MM.1S (cell line): ENCODE measurements around the gene LRRC70.
A peak's percentile ranks its signal among the peaks of the same experiment; 100 is the strongest.

ENCODE experiments used
- DNase-seq: peaks from one replicate; pipeline ENCODE4 v3.0.0-alpha.2; 2015
- H2AFZ ChIP-seq: fragments of 300-600 bp; sonication (generic); 2 replicates; pipeline ENCODE4 v1.6.0; 2016; ENCODE audit warnings: antibody characterized with exemption, low read length
- H3F3A ChIP-seq: fragments of 300-600 bp; sonication (generic); 2 replicates; pipeline ENCODE4 v1.6.1; 2016; ENCODE audit warnings: mild to moderate bottlenecking, antibody characterized with exemption, low read length, moderate library complexity, mixed read lengths; ENCODE audit not compliant: insufficient read depth
- H3K27ac ChIP-seq: fragments of 300-600 bp; sonication (generic); 2 replicates; pipeline ENCODE4 v1.5.1; 2016; ENCODE audit warnings: mild to moderate bottlenecking, low read length
- H3K27me3 ChIP-seq: fragments of 300-600 bp; sonication (generic); replicated peaks from 2 replicates; pipeline ENCODE4 v1.6.0; 2016; ENCODE audit warnings: low read length; ENCODE audit not compliant: insufficient read depth
- H3K36me3 ChIP-seq: fragments of 300-600 bp; sonication (generic); replicated peaks from 2 replicates; pipeline ENCODE4 v1.6.1; 2016; ENCODE audit warnings: mild to moderate bottlenecking, low read length, mixed read lengths; ENCODE audit not compliant: insufficient read depth
- H3K4me1 ChIP-seq: fragments of 300-600 bp; sonication (generic); 2 replicates; pipeline ENCODE4 v1.6.1; 2016; ENCODE audit warnings: low read length, mixed read lengths
- H3K4me2 ChIP-seq: fragments of 300-600 bp; sonication (generic); 2 replicates; pipeline ENCODE4 v1.6.0; 2016; ENCODE audit warnings: low read depth, low read length
- H3K4me3 ChIP-seq: fragments of 300-600 bp; sonication (generic); 2 replicates; pipeline ENCODE4 v1.5.1; 2016; ENCODE audit warnings: low read length, mixed read lengths
- H3K79me2 ChIP-seq: fragments of 300-600 bp; sonication (generic); 2 replicates; pipeline ENCODE4 v1.6.1; 2016; ENCODE audit warnings: mixed run types, low read length, mixed read lengths
- H3K9ac ChIP-seq: fragments of 300-600 bp; sonication (generic); 2 replicates; pipeline ENCODE4 v1.6.1; 2016; ENCODE audit warnings: low read length, mixed read lengths
- H3K9me2 ChIP-seq: fragments of 300-600 bp; sonication (generic); replicated peaks from 2 replicates; pipeline ENCODE4 v1.6.1; 2016; ENCODE audit warnings: mild to moderate bottlenecking, low read length, mixed read lengths; ENCODE audit not compliant: insufficient read depth
- H3K9me3 ChIP-seq: fragments of 300-600 bp; sonication (generic); replicated peaks from 2 replicates; pipeline ENCODE4 v1.6.1; 2016; ENCODE audit warnings: mild to moderate bottlenecking, low read length, mixed read lengths; ENCODE audit not compliant: insufficient read depth
- H4K20me1 ChIP-seq: fragments of 300-600 bp; sonication (generic); 2 replicates; pipeline ENCODE4 v1.6.1; 2016; ENCODE audit warnings: mild to moderate bottlenecking, low read length, moderate library complexity, mixed read lengths; ENCODE audit not compliant: insufficient read depth
- CTCF ChIP-seq: fragments of 300-600 bp; sonication (generic); IDR thresholded peaks from 2 replicates; pipeline ENCODE4 v1.5.1; 2016; ENCODE audit warnings: antibody characterized with exemption, low read length, mixed read lengths
- EZH2 ChIP-seq: fragments of 300-600 bp; sonication (generic); optimal IDR thresholded peaks from 2 replicates; pipeline ENCODE3; 2017; ENCODE audit warnings: low read depth, mild to moderate bottlenecking, antibody characterized with exemption, low read length, mixed read lengths
- EZH2phosphoT487 ChIP-seq: fragments of 300-600 bp; sonication (generic); IDR thresholded peaks from 2 replicates; pipeline ENCODE4 v1.6.1; 2018; ENCODE audit warnings: antibody characterized with exemption, low read length

The LRRC70 gene

GRCh38 chr5:62596691-62597090 lies 18.1 kb downstream of the LRRC70 start:
- Histone ChIP-seq H3K36me3 (0 out of 2 replicates have a peak, but pooled peaks cover 2% of the 10 kb centered on the region), H2AFZ (no peak overlapping the region), H3K27me3 (no peaks in the 10 kb centered on the region), H3K4me3 (no peak overlapping the region), H3F3A (peaks cover 29% of the 10 kb centered on the region), H3K79me2 (no peaks in the 10 kb centered on the region), H3K4me1 (peaks cover 40% of the 10 kb centered on the region), H4K20me1 (no peaks in the 10 kb centered on the region), H3K9ac (no peak overlapping the region), H3K9me3 (no peaks in the 10 kb centered on the region), H3K27ac (no peak overlapping the region), H3K4me2 (no peak overlapping the region), H3K9me2 (no peaks in the 10 kb centered on the region)
- TF ChIP-seq EZH2 (no peak), CTCF (no peak), EZH2phosphoT487 (no peak)
- no peak for DNase-seq

DNA sequence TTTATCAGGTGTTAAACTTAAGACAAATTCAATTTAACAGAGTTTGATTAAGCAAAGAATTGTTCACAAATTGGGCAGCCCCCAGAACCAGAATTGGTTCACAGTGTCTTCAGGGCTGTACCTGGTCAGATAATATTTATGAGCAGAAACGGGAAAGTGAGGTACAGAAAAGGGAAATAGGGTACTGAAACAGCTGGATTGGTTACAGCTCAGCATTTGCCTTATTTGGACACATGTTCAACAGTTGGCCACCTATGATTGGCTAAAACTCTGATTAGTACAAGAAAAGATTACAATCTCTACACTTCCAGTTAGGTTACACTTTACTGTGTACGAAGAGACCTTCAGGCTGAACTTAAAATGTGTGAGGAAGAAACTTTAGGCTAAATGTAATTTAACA lies 18.7 kb downstream of the LRRC70 start:
- Histone ChIP-seq H3K9me2 (no peaks in the 10 kb centered on the region), H2AFZ (no peak overlapping the region), H3F3A (peaks cover 29% of the 10 kb centered on the region), H3K27ac (no peak overlapping the region), H3K4me3 (no peak overlapping the region), H3K4me1 (peaks cover 44% of the 10 kb centered on the region), H3K27me3 (no peaks in the 10 kb centered on the region), H3K9ac (no peak overlapping the region), H4K20me1 (no peaks in the 10 kb centered on the region), H3K9me3 (no peaks in the 10 kb centered on the region), H3K36me3 (no peaks in the 10 kb centered on the region), H3K4me2 (no peak overlapping the region), H3K79me2 (no peaks in the 10 kb centered on the region)
- TF ChIP-seq CTCF (no peak), EZH2phosphoT487 (no peak), EZH2 (no peak)
- DNase-seq: no peak

DNA sequence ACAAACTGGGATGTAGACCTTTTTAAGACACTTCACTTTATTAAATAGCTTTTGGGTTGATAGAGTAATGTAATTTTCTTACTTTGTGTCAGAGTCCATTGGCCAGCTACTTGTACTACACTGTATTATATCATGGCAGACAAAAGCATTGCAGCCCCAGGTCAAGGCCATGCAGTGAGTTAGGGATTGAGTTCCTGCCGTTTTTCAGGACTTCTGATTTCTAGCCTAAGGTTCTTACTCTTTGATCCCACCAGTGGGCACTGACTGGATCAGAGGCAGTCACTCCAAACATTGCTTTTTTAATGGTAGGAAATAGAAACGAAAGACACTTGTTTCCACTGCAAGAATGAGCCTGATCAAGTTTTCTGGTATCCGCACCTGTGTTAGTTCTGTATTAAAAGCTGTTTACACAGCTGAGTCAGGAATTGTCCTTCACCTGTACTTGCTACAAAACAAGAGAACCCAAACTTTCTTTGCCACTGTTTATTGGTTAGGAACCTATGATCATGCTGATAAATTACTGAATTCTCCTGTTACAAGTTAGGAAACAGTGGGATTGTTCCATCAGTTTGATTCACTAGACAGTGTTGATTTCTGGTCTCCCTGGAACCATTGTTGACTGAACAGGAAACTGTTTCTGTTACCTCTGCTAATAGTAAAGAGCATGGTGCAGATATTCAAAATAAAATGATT lies 22.1 kb downstream of the LRRC70 start:
- Histone ChIP-seq H3K27me3 (no peaks in the 10 kb centered on the region), H4K20me1 (no peaks in the 10 kb centered on the region), H3K9me2 (no peaks in the 10 kb centered on the region), H3K4me1 (peaks cover 37% of the 10 kb centered on the region), H3K9ac (peak overlapping the region; percentile 45), H3K9me3 (no peaks in the 10 kb centered on the region), H3K4me3 (peak overlapping the region; percentile 1; the same call in 1 of the 2 replicates), H3K4me2 (peak overlapping the region; percentile 55), H2AFZ (peak overlapping the region; percentile 37; the same call in 1 of the 2 replicates), H3K27ac (peak overlapping the region; percentile 89), H3K79me2 (no peaks in the 10 kb centered on the region), H3K36me3 (no peaks in the 10 kb centered on the region; the same call in 1 of the 2 replicates), H3F3A (peaks cover 29% of the 10 kb centered on the region)
- TF ChIP-seq CTCF: 0 out of 2 replicates have a peak, but pooled peaks have one; percentile 10
- TF ChIP-seq EZH2: no peak
- DNase-seq: peak; percentile 86
